C4-2B (cell line): ENCODE results near the gene PPP5C.

Experiments used
- H3K27ac ChIP-seq: fragments of 450-650 bp; 2 replicates; pipeline ENCODE4 v1.5.1; 2017
- CTCF ChIP-seq: fragments of 450-650 bp; conservative IDR thresholded peaks from 2 replicates; pipeline ENCODE4 v1.5.1; 2017; ENCODE audit warnings: mild to moderate bottlenecking
- ZFX ChIP-seq: fragments of 450-650 bp; IDR thresholded peaks from 2 replicates; pipeline ENCODE4 v1.6.1; 2017

The PPP5C gene

GRCh38 chr19:46349311-46349993 is 2.6 kb downstream of the PPP5C start:
- TF ChIP-seq ZFX (no peak), CTCF (no peak)
- H3K27ac ChIP-seq = no peak overlapping the region

GRCh38 chr19:46350029-46350757 is 3.3 kb downstream of the PPP5C start:
- H3K27ac ChIP-seq = no peak overlapping the region
- TF ChIP-seq CTCF = no peak
- TF ChIP-seq ZFX = no peak

GRCh38 chr19:46350758-46351159 is 3.9 kb downstream of the PPP5C start:
- no peak for TF ChIP-seq CTCF
- no peak for TF ChIP-seq ZFX
- H3K27ac ChIP-seq = no peak overlapping the region

- TF ChIP-seq CTCF (no peak), ZFX (no peak)
- H3K27ac ChIP-seq = no peak overlapping the region
These were observed 4.6 kb downstream of the PPP5C start for GRCh38 chr19:46351241-46352041.

GRCh38 chr19:46353730-46354528 is 7.0 kb downstream of the PPP5C start:
- TF ChIP-seq ZFX (no peak), CTCF (no peak)
- no peak overlapping the region for H3K27ac ChIP-seq

- TF ChIP-seq ZFX (no peak), CTCF (no peak)
- H3K27ac ChIP-seq = no peak overlapping the region
These were observed 8.6 kb downstream of the PPP5C start for GRCh38 chr19:46355234-46356148.
